Neural progenitor cell (in vitro differentiated cells): ENCODE measurements around the gene ITGA4. TPM values are rescaled to one million over a fixed set of nuclear protein-coding genes. Genes with fewer than 3 reads are reported as not detected.

ENCODE experiments used
- DNase-seq: peaks from one replicate; pipeline ENCODE4 v3.0.0-alpha.2; 2016; ENCODE audit warnings: low spot score
- H2AFZ ChIP-seq: fragments of 200-600 bp; sonication (generic); replicated peaks from 2 replicates; pipeline ENCODE4 v1.6.1; 2016; ENCODE audit warnings: antibody characterized with exemption
- H3F3A ChIP-seq: fragments of 200-600 bp; sonication (generic); 2 replicates; pipeline ENCODE4 v1.6.1; 2016; ENCODE audit warnings: antibody characterized with exemption, low read depth
- H3K27ac ChIP-seq: fragments of 200-600 bp; sonication (generic); 2 replicates; pipeline ENCODE4 v1.5.1; 2016; ENCODE audit warnings: mild to moderate bottlenecking
- H3K27me3 ChIP-seq: fragments of 200-600 bp; sonication (generic); 2 replicates; pipeline ENCODE4 v1.6.1; 2016; ENCODE audit warnings: mild to moderate bottlenecking, moderate library complexity
- H3K36me3 ChIP-seq: fragments of 200-600 bp; sonication (generic); 2 replicates; pipeline ENCODE4 v1.5.1; 2016
- H3K4me1 ChIP-seq: fragments of 200-600 bp; sonication (generic); 2 replicates; pipeline ENCODE4 v1.6.1; 2016; ENCODE audit warnings: mixed run types
- H3K4me2 ChIP-seq: fragments of 200-600 bp; sonication (generic); 2 replicates; pipeline ENCODE4 v1.6.1; 2016
- H3K4me3 ChIP-seq: fragments of 200-600 bp; sonication (generic); 2 replicates; pipeline ENCODE4 v1.5.1; 2016
- H3K79me2 ChIP-seq: fragments of 200-600 bp; sonication (generic); 2 replicates; pipeline ENCODE4 v1.6.1; 2016; ENCODE audit warnings: low read depth
- H3K9ac ChIP-seq: fragments of 200-600 bp; sonication (generic); 2 replicates; pipeline ENCODE4 v1.6.1; 2016
- H3K9me3 ChIP-seq: fragments of 200-600 bp; sonication (generic); 2 replicates; pipeline ENCODE4 v1.5.1; 2016; ENCODE audit warnings: low read depth
- H4K20me1 ChIP-seq: fragments of 200-600 bp; sonication (generic); 2 replicates; pipeline ENCODE4 v1.6.1; 2016; ENCODE audit warnings: low read depth
- H3K27ac Mint-ChIP-seq: 3 replicates; pipeline ENCODE4 v1.8.0; 2021; ENCODE audit warnings: mixed read lengths
- H3K27me3 Mint-ChIP-seq: 2 replicates; pipeline ENCODE4 v1.8.0; 2022; ENCODE audit warnings: low read depth, mild to moderate bottlenecking, inconsistent platforms, moderate library complexity, mixed read lengths; ENCODE audit not compliant: insufficient read depth
- H3K36me3 Mint-ChIP-seq: 3 replicates; pipeline ENCODE4 v1.8.0; 2021; ENCODE audit warnings: mixed read lengths
- H3K4me1 Mint-ChIP-seq: 3 replicates; pipeline ENCODE4 v1.8.0; 2021; ENCODE audit warnings: mixed read lengths
- H3K4me3 Mint-ChIP-seq: 3 replicates; pipeline ENCODE4 v1.8.0; 2021; ENCODE audit warnings: mild to moderate bottlenecking, moderate library complexity, mixed read lengths
- H3K9me3 Mint-ChIP-seq: 3 replicates; pipeline ENCODE4 v1.8.0; 2020; ENCODE audit warnings: mixed read lengths
- CTCF ChIP-seq: fragments of 200-600 bp; sonication (generic); IDR thresholded peaks from 2 replicates; pipeline ENCODE4 v1.5.1; 2017; ENCODE audit warnings: antibody characterized with exemption, mild to moderate bottlenecking
- EZH2 ChIP-seq: fragments of 200-600 bp; sonication (generic); IDR thresholded peaks from 2 replicates; pipeline ENCODE4 v1.6.1; 2017; ENCODE audit warnings: antibody characterized with exemption, mild to moderate bottlenecking, moderate library complexity
- EZH2phosphoT487 ChIP-seq: fragments of 200-600 bp; sonication (generic); IDR thresholded peaks from 2 replicates; pipeline ENCODE4 v1.6.1; 2017; ENCODE audit warnings: antibody characterized with exemption
- total RNA-seq: library from RNA; depleted of rRNA; stranded (reverse); fragments of >200 nt; gene quantifications from 2 replicates; pipeline ENCODE4 v1.2.3, GENCODE V29; 2015; ENCODE audit warnings: low replicate concordance

Gene ITGA4
- total RNA-seq, 1 donor from 2014 or later = 10.2 TPM

GRCh38 chr2:181573140-181573736 is 116.1 kb downstream of the ITGA4 start:
- Histone ChIP-seq H3K4me3 (no peak overlapping the region), H2AFZ (no peak overlapping the region), H3K27me3 (no peaks in the 10 kb centered on the region), H3K9me3 (no peaks in the 10 kb centered on the region), H3K36me3 (no peaks in the 10 kb centered on the region), H3K9ac (no peak overlapping the region), H3K4me1 (no peaks in the 10 kb centered on the region), H3K27ac (no peak overlapping the region), H4K20me1 (no peaks in the 10 kb centered on the region), H3K4me2 (no peak overlapping the region), H3F3A (no peaks in the 10 kb centered on the region), H3K79me2 (no peaks in the 10 kb centered on the region)
- Mint-ChIP-seq H3K27ac (no peak overlapping the region), H3K9me3 (no peaks in the 10 kb centered on the region), H3K36me3 (no peaks in the 10 kb centered on the region), H3K4me1 (peaks cover 5% of the 10 kb centered on the region), H3K4me3 (no peak overlapping the region), H3K27me3 (peaks cover 3% of the 10 kb centered on the region)
- no peak for TF ChIP-seq EZH2phosphoT487
- TF ChIP-seq EZH2 = no peak
- TF ChIP-seq CTCF = peak; percentile 71
- peak; percentile 51 for DNase-seq

DNA sequence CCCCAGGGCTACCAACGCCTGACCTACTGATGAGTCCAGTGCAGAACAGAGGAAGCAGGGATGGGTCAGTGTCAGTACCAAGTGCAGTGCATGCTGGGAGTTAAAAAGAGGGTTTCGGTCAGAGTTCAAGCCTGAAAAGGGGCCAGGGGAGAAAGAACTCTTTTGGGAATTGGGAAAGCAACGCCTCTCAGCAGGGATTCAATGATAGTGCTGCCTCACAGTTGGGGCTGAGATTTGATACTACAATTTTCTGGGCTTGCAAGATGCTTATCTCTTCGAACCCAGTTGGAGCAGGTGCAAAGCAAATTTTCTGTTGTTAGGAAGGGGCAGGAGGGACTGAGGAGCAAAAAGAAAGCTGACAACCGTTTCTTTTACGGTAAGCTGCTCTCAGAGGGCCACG is 117.1 kb downstream of the ITGA4 start:
- Histone ChIP-seq H3K9ac (no peak overlapping the region), H3K27ac (no peak overlapping the region), H3K27me3 (peaks cover 7% of the 10 kb centered on the region), H3K79me2 (no peaks in the 10 kb centered on the region), H3F3A (no peaks in the 10 kb centered on the region), H3K36me3 (no peaks in the 10 kb centered on the region), H3K4me1 (no peaks in the 10 kb centered on the region), H3K9me3 (no peaks in the 10 kb centered on the region), H3K4me3 (no peak overlapping the region), H3K4me2 (no peak overlapping the region), H2AFZ (no peak overlapping the region), H4K20me1 (no peaks in the 10 kb centered on the region)
- Mint-ChIP-seq H3K27me3 (peaks cover 3% of the 10 kb centered on the region), H3K4me3 (no peak overlapping the region), H3K36me3 (no peaks in the 10 kb centered on the region), H3K27ac (no peak overlapping the region), H3K9me3 (no peaks in the 10 kb centered on the region), H3K4me1 (peaks cover 5% of the 10 kb centered on the region)
- no peak for DNase-seq
- TF ChIP-seq EZH2phosphoT487 (no peak), EZH2 (no peak), CTCF (no peak)

- H3K27me3 Mint-ChIP-seq = peaks cover 2% of the 10 kb centered on the region
- H3K27me3 ChIP-seq = peaks cover 15% of the 10 kb centered on the region
- H3K4me3 Mint-ChIP-seq = no peak overlapping the region
- no peaks in the 10 kb centered on the region for H3F3A ChIP-seq
- H3K27ac Mint-ChIP-seq = no peak overlapping the region
- DNase-seq = no peak
- no peak overlapping the region for H2AFZ ChIP-seq
- no peaks in the 10 kb centered on the region for H3K36me3 Mint-ChIP-seq
- H3K9ac ChIP-seq = no peak overlapping the region
- H3K9me3 Mint-ChIP-seq = no peaks in the 10 kb centered on the region
- TF ChIP-seq EZH2 = no peak
- TF ChIP-seq CTCF = no peak
- no peak for TF ChIP-seq EZH2phosphoT487
- H3K4me1 ChIP-seq = no peaks in the 10 kb centered on the region
- H3K4me3 ChIP-seq = no peak overlapping the region
- H3K36me3 ChIP-seq = no peaks in the 10 kb centered on the region
- no peaks in the 10 kb centered on the region for H3K79me2 ChIP-seq
- H3K4me1 Mint-ChIP-seq = peaks cover 5% of the 10 kb centered on the region
- H4K20me1 ChIP-seq = no peaks in the 10 kb centered on the region
- H3K9me3 ChIP-seq = no peaks in the 10 kb centered on the region
- H3K4me2 ChIP-seq = no peak overlapping the region
- no peak overlapping the region for H3K27ac ChIP-seq
These were observed 118.0 kb downstream of the ITGA4 start for GRCh38 chr2:181575024-181575649.
